Retinal pigment epithelial cell (primary cell): ENCODE data around the gene DEFB119.
"Not testable (repeated sequence)": the region's sequence is repeated elsewhere in the genome, so short reads cannot be mapped to it uniquely, and the experiment has no call there.

Experiments used
- DNase-seq: peaks from one replicate; pipeline ENCODE4 v3.0.0-alpha.2; 2010; ENCODE audit warnings: low read depth
- H3K4me3 ChIP-seq: 2 replicates; pipeline ENCODE4 v1.5.1; 2011; ENCODE audit warnings: mild to moderate bottlenecking, low read length, control low read depth, moderate library complexity
- TF ChIP-seq, protein P1 (sequence below): conservative IDR thresholded peaks from 2 replicates; pipeline ENCODE4 v1.5.1; 2011; ENCODE audit warnings: low read depth, low read length, control low read depth, inconsistent platforms

DEFB119 gene

DNA sequence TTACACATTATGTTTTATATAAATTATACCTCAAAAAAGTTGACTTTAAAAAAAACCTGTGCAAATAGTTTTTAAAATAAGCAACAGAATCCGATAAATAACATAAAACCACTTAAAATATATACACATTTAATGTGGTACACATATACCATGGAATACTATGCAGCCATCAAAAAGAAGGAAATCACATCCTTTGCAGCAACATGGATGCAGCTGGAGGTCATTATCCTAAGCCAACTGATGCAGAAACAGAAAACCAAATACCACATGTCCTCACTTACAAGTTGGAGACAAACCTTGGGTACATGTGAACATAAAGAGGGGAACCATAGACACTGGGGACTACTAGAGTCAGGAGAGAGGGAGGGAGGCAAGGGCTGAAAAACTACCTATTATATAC is 19.6 kb upstream of the DEFB119 start:
- no peak for DNase-seq
- TF ChIP-seq, protein P1, sequence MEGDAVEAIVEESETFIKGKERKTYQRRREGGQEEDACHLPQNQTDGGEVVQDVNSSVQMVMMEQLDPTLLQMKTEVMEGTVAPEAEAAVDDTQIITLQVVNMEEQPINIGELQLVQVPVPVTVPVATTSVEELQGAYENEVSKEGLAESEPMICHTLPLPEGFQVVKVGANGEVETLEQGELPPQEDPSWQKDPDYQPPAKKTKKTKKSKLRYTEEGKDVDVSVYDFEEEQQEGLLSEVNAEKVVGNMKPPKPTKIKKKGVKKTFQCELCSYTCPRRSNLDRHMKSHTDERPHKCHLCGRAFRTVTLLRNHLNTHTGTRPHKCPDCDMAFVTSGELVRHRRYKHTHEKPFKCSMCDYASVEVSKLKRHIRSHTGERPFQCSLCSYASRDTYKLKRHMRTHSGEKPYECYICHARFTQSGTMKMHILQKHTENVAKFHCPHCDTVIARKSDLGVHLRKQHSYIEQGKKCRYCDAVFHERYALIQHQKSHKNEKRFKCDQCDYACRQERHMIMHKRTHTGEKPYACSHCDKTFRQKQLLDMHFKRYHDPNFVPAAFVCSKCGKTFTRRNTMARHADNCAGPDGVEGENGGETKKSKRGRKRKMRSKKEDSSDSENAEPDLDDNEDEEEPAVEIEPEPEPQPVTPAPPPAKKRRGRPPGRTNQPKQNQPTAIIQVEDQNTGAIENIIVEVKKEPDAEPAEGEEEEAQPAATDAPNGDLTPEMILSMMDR = no peak
- H3K4me3 ChIP-seq = no peak overlapping the region

DNA sequence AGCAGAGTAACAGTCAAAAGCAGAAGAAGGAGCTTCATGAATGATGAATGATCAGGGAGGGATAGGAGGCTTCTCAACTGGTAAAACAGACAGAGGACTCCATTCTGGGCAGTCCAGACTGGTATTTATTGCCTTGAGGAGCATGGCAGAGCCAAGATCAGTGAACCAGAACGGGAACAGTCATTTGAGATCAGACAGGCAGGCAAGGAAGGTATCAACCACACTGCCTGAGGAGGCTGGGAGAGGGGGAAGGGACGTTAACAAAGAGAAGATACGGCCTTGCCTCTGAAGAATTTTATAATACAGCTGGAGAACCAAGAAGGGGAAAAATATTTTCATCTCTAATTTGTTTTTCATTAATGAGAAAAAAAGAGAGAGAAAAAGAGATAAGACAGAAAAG is 15.7 kb upstream of the DEFB119 start, which contains the start of gene DEFB121:
Gene DEFB121 (minus strand): TSS at position 101 of the 400 bp plus-strand sequence. CDS start 63 bp downstream, at position 38.
- TF ChIP-seq, protein P1 = no peak
- no peak within 1 kb of the TSS for H3K4me3 ChIP-seq
- no peak for DNase-seq

DNA sequence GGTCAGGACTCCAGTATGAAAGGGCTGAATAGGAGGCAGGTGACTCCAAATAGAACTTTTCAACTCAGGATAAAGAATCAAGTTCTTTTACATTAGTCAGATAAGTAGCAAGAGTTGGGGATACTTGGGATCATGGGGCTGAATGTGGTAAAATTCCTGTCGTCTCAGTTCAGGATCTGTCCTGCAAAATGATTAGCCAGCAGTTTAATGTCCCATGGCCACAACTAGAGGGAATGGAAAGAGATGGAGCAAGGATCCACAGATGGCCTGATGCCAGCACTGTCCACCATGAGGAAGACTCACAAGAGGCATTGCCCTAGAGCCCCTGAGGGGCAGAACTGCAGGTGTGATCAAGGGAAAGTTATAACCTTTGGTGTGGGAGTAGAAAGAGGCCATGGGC is 13.5 kb upstream of the DEFB119 start:
- H3K4me3 ChIP-seq = no peak overlapping the region
- TF ChIP-seq, protein P1 = no peak
- no peak for DNase-seq

DNA sequence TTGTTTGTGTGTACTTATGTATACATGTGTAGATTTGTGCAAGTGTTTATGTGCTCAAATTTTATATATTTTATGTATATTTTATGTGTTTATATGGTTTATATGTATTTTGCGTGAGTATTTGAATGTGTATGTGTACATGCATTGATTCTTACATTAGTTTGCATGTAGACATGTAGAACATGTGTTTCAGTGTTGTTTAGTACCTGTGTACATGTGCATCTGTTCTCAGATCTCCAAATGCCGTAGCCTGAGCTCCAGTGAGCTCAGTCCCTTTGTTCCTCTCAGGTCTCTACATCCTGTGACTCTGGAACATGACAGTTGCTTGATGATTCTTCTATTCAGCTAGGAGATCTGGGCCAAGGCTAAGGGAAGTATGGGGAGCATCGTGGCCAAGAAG is 4.5 kb upstream of the DEFB119 start:
- DNase-seq = no peak
- no peak overlapping the region for H3K4me3 ChIP-seq
- TF ChIP-seq, protein P1 = no peak

DNA sequence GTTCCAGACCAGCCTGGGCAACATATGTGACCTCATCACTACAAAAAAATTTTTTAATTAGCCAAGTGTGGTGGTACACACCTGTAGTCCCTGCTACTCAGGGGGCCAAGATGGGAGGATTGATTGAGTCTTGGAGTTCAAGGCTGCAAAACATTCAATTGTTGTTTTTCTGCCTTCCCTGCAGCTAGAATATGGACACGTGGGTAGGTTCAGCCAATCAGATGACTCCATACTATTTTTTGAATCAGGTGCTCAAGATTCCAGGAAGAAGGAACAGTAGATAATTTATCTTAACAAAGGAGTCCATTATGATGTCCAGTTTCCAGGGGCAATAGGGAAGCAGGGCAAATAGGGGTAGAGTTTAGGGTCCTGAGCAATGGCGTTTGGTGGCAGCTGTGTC is 2.4 kb upstream of the DEFB119 start:
- no peak overlapping the region for H3K4me3 ChIP-seq
- TF ChIP-seq, protein P1 = no peak
- DNase-seq = no peak

DNA sequence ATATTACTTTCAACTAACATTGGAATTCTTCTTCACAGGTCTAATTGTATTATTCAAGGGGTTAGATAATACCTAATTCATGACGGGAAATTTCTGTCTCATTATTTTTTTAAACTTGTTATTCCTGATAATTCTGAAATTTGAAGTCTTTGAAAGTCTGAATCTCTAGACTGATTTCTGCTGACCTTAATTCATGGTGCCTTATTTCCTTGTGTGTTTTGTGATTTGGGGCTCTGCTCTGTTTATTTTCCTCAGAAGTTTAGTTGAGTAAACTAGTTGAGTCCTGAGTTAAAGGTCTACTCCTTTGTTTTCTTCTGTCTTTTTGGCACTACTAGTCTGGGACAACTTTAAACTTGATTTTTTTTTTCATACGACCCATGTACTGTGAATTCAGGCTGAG is 16.0 kb downstream of the DEFB119 start:
- no peak for DNase-seq
- no peak overlapping the region for H3K4me3 ChIP-seq
- TF ChIP-seq, protein P1 = no peak

DNA sequence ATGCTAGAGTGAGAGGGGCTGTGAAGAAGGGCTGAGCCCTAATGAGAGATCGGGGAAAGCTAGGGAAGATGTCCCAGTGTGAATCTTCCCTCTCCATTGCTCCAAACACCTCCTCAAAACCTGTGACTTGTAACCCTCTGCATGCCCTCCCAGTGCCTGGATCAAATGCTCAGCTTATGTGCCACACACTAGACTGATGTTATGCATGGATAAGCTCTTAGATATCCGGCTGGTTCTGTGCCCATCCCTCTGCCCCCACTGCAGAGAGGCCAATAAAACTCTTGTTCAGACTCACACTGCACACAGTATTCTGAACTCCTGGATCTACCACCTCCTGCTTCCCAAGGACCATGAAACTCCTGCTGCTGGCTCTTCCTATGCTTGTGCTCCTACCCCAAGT is 22.1 kb downstream of the DEFB119 start, which contains the start of gene DEFB118:
Gene DEFB118 (plus strand): TSS at position 301 of the 400 bp plus-strand sequence. CDS start 50 bp downstream, at position 351.
- no peak within 1 kb of the TSS for H3K4me3 ChIP-seq
- TF ChIP-seq, protein P1 = no peak
- DNase-seq = no peak

DNA sequence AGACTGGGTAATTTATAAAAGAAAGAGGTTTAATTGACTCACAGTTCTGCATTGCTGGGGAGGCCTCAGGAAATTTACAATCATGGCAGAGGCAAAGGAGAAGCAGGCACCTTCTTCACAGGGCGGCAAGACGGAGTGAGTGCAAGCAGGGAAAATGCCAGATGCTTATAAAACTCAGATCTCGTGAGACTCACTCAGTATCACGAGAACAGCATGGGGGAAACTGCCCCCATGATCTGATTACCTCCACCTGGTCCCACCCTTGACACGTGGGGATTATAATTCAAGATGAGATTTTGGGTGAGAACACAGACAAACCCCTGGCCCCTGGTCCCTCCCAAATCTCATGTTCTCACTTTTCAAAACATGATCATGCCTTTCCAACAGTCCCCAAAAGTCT is 26.1 kb downstream of the DEFB119 start:
- DNase-seq, H3K4me3 ChIP-seq: not testable (repeated sequence)
